Activated CD4-positive, CD25-positive, alpha-beta regulatory T cell (primary cell): ENCODE results near the gene ANKRD23.
"Not testable (repeated sequence)": the region's sequence is repeated elsewhere in the genome, so short reads cannot be mapped to it uniquely, and the experiment has no call there.

ENCODE experiments used
- DNase-seq, 4 experiments: peaks; one replicate each; lab custom pipeline; 2025; lab: John Stamatoyannopoulos, UW

Gene ANKRD23

GRCh38 chr2:96816127-96816835 lies 27.5 kb downstream of the ANKRD23 start, which contains the start of gene CNNM3:
Gene CNNM3 (plus strand): TSS chr2:96816268. CDS start chr2:96816278, 10 bp downstream.
- DNase-seq = peak; percentile 89 to 94 (median 94)

GRCh38 chr2:96815326-96816126 lies 28.3 kb downstream of the ANKRD23 start:
- no peak for DNase-seq

GRCh38 chr2:96813656-96814055 lies 30.2 kb downstream of the ANKRD23 start:
- no peak for DNase-seq

GRCh38 chr2:96811917-96812316 lies 31.9 kb downstream of the ANKRD23 start:
- no peak for DNase-seq

GRCh38 chr2:96810783-96811192 lies 33.0 kb downstream of the ANKRD23 start:
- DNase-seq = no peak

- DNase-seq = no peak
These were observed 33.7 kb downstream of the ANKRD23 start for GRCh38 chr2:96809951-96810782.

GRCh38 chr2:96809216-96809882 lies 34.5 kb downstream of the ANKRD23 start:
- no peak for DNase-seq

GRCh38 chr2:96808176-96808837 lies 35.5 kb downstream of the ANKRD23 start:
- DNase-seq = no peak

GRCh38 chr2:96807127-96807471 lies 36.7 kb downstream of the ANKRD23 start:
- no peak for DNase-seq

- peak in 2 of 4 experiments; percentile 6 to 21 for DNase-seq
These were observed 37.2 kb downstream of the ANKRD23 start for GRCh38 chr2:96806468-96807126.

- not testable (repeated sequence) for DNase-seq
These were observed 37.9 kb downstream of the ANKRD23 start for GRCh38 chr2:96805946-96806345.

- no peak for DNase-seq
These were observed 38.8 kb downstream of the ANKRD23 start for GRCh38 chr2:96804986-96805385.

GRCh38 chr2:96802721-96803120 lies 41.1 kb downstream of the ANKRD23 start:
- no peak for DNase-seq

GRCh38 chr2:96801786-96802595 lies 41.8 kb downstream of the ANKRD23 start:
- peak in 1 of 4 experiments; percentile 4 for DNase-seq

- DNase-seq = peak; percentile 45 to 62 (median 54)
These were observed 42.6 kb downstream of the ANKRD23 start for GRCh38 chr2:96801005-96801785.

- no peak for DNase-seq
These were observed 43.5 kb downstream of the ANKRD23 start for GRCh38 chr2:96800061-96801004.

GRCh38 chr2:96799623-96799935 lies 44.2 kb downstream of the ANKRD23 start:
- no peak for DNase-seq
